ENCODE data around the gene SKOR2.

Gene SKOR2

GRCh38 chr18:47288741-47289140 lies 37.3 kb upstream of the SKOR2 start:
- no peak for TF ChIP-seq EZH2phosphoT487 (IDR thresholded peaks at IDR 0.05; ENCODE audit: low read length)
- no peak for TF ChIP-seq CTCF (IDR thresholded peaks at IDR 0.05; ENCODE audit: low read length)
- TF ChIP-seq EZH2 (optimal IDR thresholded peaks at IDR 0.05; ENCODE audit: low read depth, low read length), result no peak
- Histone ChIP-seq H2AFZ (ENCODE audit: low read length) (no peak overlapping the region), H3K4me3 (ENCODE audit: low read length) (no peak overlapping the region), H3K4me1 (ENCODE audit: low read length) (no peaks in the 10 kb centered on the region), H3F3A (ENCODE audit: insufficient read depth, low read length) (no peaks in the 10 kb centered on the region), H3K79me2 (ENCODE audit: low read length) (no peaks in the 10 kb centered on the region), H3K9ac (ENCODE audit: low read length) (no peak overlapping the region), H3K36me3 (replicated peaks; ENCODE audit: insufficient read depth, low read length) (no peaks in the 10 kb centered on the region), H4K20me1 (ENCODE audit: insufficient read depth, low read length) (no peaks in the 10 kb centered on the region), H3K4me2 (ENCODE audit: low read depth, low read length) (no peak overlapping the region), H3K27ac (ENCODE audit: low read length) (no peak overlapping the region), H3K27me3 (replicated peaks; ENCODE audit: insufficient read depth, low read length) (no peaks in the 10 kb centered on the region), H3K9me2 (replicated peaks; ENCODE audit: insufficient read depth, low read length) (no peaks in the 10 kb centered on the region), H3K9me3 (replicated peaks; ENCODE audit: insufficient read depth, low read length) (no peaks in the 10 kb centered on the region)
- DNase-seq, result no peak

- Histone ChIP-seq H2AFZ (ENCODE audit: low read length) (no peak overlapping the region), H3K79me2 (ENCODE audit: low read length) (no peaks in the 10 kb centered on the region), H3K9me2 (replicated peaks; ENCODE audit: insufficient read depth, low read length) (no peaks in the 10 kb centered on the region), H3K4me3 (ENCODE audit: low read length) (no peak overlapping the region), H3K9me3 (replicated peaks; ENCODE audit: insufficient read depth, low read length) (no peaks in the 10 kb centered on the region), H3K4me2 (ENCODE audit: low read depth, low read length) (no peak overlapping the region), H3K9ac (ENCODE audit: low read length) (no peak overlapping the region), H3K27me3 (replicated peaks; ENCODE audit: insufficient read depth, low read length) (no peaks in the 10 kb centered on the region), H3K36me3 (replicated peaks; ENCODE audit: insufficient read depth, low read length) (no peaks in the 10 kb centered on the region), H4K20me1 (ENCODE audit: insufficient read depth, low read length) (no peaks in the 10 kb centered on the region), H3K27ac (ENCODE audit: low read length) (no peak overlapping the region), H3F3A (ENCODE audit: insufficient read depth, low read length) (no peaks in the 10 kb centered on the region), H3K4me1 (ENCODE audit: low read length) (no peaks in the 10 kb centered on the region)
- no peak for DNase-seq
- TF ChIP-seq EZH2 (optimal IDR thresholded peaks at IDR 0.05; ENCODE audit: low read depth, low read length), result no peak
- no peak for TF ChIP-seq CTCF (IDR thresholded peaks at IDR 0.05; ENCODE audit: low read length)
- no peak for TF ChIP-seq EZH2phosphoT487 (IDR thresholded peaks at IDR 0.05; ENCODE audit: low read length)
These were observed 36.6 kb upstream of the SKOR2 start for GRCh38 chr18:47287911-47288585.

- Histone ChIP-seq H2AFZ (ENCODE audit: low read length) (no peak overlapping the region), H3K4me3 (ENCODE audit: low read length) (no peak overlapping the region), H3K27ac (ENCODE audit: low read length) (no peak overlapping the region), H3F3A (ENCODE audit: insufficient read depth, low read length) (no peaks in the 10 kb centered on the region), H3K79me2 (ENCODE audit: low read length) (no peaks in the 10 kb centered on the region), H3K4me2 (ENCODE audit: low read depth, low read length) (no peak overlapping the region), H4K20me1 (ENCODE audit: insufficient read depth, low read length) (no peaks in the 10 kb centered on the region), H3K9ac (ENCODE audit: low read length) (no peak overlapping the region), H3K4me1 (ENCODE audit: low read length) (no peaks in the 10 kb centered on the region), H3K9me2 (replicated peaks; ENCODE audit: insufficient read depth, low read length) (no peaks in the 10 kb centered on the region), H3K36me3 (replicated peaks; ENCODE audit: insufficient read depth, low read length) (no peaks in the 10 kb centered on the region), H3K27me3 (replicated peaks; ENCODE audit: insufficient read depth, low read length) (no peaks in the 10 kb centered on the region), H3K9me3 (replicated peaks; ENCODE audit: insufficient read depth, low read length) (no peaks in the 10 kb centered on the region)
- DNase-seq, result no peak
- TF ChIP-seq EZH2 (optimal IDR thresholded peaks at IDR 0.05; ENCODE audit: low read depth, low read length) (no peak), EZH2phosphoT487 (IDR thresholded peaks at IDR 0.05; ENCODE audit: low read length) (no peak), CTCF (IDR thresholded peaks at IDR 0.05; ENCODE audit: low read length) (no peak)
These were observed 35.4 kb upstream of the SKOR2 start for GRCh38 chr18:47286776-47287410.

Measured in MM.1S (cell line).